Karpas-422 (cell line): ENCODE data around the gene CD300LB. TPM values are rescaled to one million over a fixed set of nuclear protein-coding genes. Genes with fewer than 3 reads are reported as not detected.
"Not testable (repeated sequence)": the region's sequence is repeated elsewhere in the genome, so short reads cannot be mapped to it uniquely, and the experiment has no call there.

Experiments
- DNase-seq: peaks from one replicate; pipeline ENCODE4 v3.0.0-alpha.2; 2015
- H2AFZ ChIP-seq: fragments of 200-600 bp; sonication (generic); 2 replicates; pipeline ENCODE4 v1.6.1; 2014; ENCODE audit warnings: antibody characterized with exemption, low read length, mixed read lengths
- H3K27ac ChIP-seq: fragments of 200-600 bp; sonication (generic); 2 replicates; pipeline ENCODE4 v1.5.1; 2014; ENCODE audit warnings: mild to moderate bottlenecking, low read length, moderate library complexity
- H3K27me3 ChIP-seq: fragments of 200-600 bp; sonication (generic); 2 replicates; pipeline ENCODE4 v1.6.1; 2014; ENCODE audit warnings: low read length, mixed read lengths
- H3K36me3 ChIP-seq: fragments of 200-600 bp; sonication (generic); 2 replicates; pipeline ENCODE4 v1.6.1; 2014; ENCODE audit warnings: low read length, mixed read lengths; ENCODE audit not compliant: insufficient read depth
- H3K4me1 ChIP-seq: fragments of 200-600 bp; sonication (generic); 2 replicates; pipeline ENCODE4 v1.6.1; 2014; ENCODE audit warnings: mild to moderate bottlenecking, low read length, mixed read lengths
- H3K4me2 ChIP-seq: fragments of 200-600 bp; sonication (generic); 2 replicates; pipeline ENCODE4 v1.6.1; 2014; ENCODE audit warnings: low read length, low read depth, mild to moderate bottlenecking; ENCODE audit not compliant: poor library complexity, severe bottlenecking
- H3K4me3 ChIP-seq: fragments of 200-600 bp; sonication (generic); 2 replicates; pipeline ENCODE4 v1.5.1; 2014; ENCODE audit warnings: mild to moderate bottlenecking, antibody characterized with exemption, low read length, mixed read lengths
- H3K79me2 ChIP-seq: fragments of 200-600 bp; sonication (generic); 2 replicates; pipeline ENCODE4 v1.6.1; 2014; ENCODE audit warnings: mild to moderate bottlenecking, low read length, mixed read lengths
- H3K9ac ChIP-seq: fragments of 200-600 bp; sonication (generic); 2 replicates; pipeline ENCODE4 v1.6.0; 2014; ENCODE audit warnings: low read length
- H3K9me2 ChIP-seq: fragments of 200-600 bp; sonication (generic), shearing (Covaris generic); replicated peaks from 2 replicates; pipeline ENCODE4 v1.6.0; 2014; ENCODE audit warnings: mild to moderate bottlenecking, low read length, moderate library complexity; ENCODE audit not compliant: insufficient read depth
- H3K9me3 ChIP-seq: fragments of 300-700, 200-600 bp; sonication (generic); 2 replicates; pipeline ENCODE4 v1.6.1; 2014; ENCODE audit warnings: low read length, mixed read lengths
- H4K20me1 ChIP-seq: fragments of 200-600 bp; sonication (generic); 2 replicates; pipeline ENCODE4 v1.6.1; 2014; ENCODE audit warnings: mild to moderate bottlenecking, antibody characterized with exemption, low read length, low read depth; ENCODE audit not compliant: insufficient read depth
- total RNA-seq: library from RNA; depleted of rRNA; stranded (reverse); fragments of >200 nt; shearing (Covaris generic); gene quantifications from 2 replicates; pipeline ENCODE4 v1.2.3, GENCODE V29; 2014; ENCODE audit warnings: low replicate concordance; rRNA removed

Gene CD300LB
- total RNA-seq, result not detected in 2 replicates

GRCh38 chr17:74531231-74531761 is at the start of gene CD300LB:
TSS of gene CD300LB (minus strand) at chr17:74531475. CDS start at chr17:74531350, 125 bp downstream.
- no peaks in the 10 kb centered on the region for H3K36me3 ChIP-seq
- H3K27ac ChIP-seq, result no peak within 1 kb of the TSS
- peaks cover 5% of the 10 kb centered on the region; the same call in 1 of the 2 replicates for H3K4me1 ChIP-seq
- no peak within 1 kb of the TSS for H3K4me3 ChIP-seq
- no peaks in the 10 kb centered on the region for H3K79me2 ChIP-seq
- no peaks in the 10 kb centered on the region for H3K27me3 ChIP-seq
- H3K9me3 ChIP-seq, result no peaks in the 10 kb centered on the region
- H3K4me2 ChIP-seq, result no peak within 1 kb of the TSS
- H4K20me1 ChIP-seq, result no peaks in the 10 kb centered on the region
- no peak within 1 kb of the TSS for H2AFZ ChIP-seq
- no peak within 1 kb of the TSS for H3K9ac ChIP-seq
- no peaks in the 10 kb centered on the region for H3K9me2 ChIP-seq
- no peak for DNase-seq

GRCh38 chr17:74579900-74580299 is 48.6 kb upstream of the CD300LB start:
- Histone ChIP-seq H3K4me3 (no peak overlapping the region), H3K36me3 (no peaks in the 10 kb centered on the region), H3K9ac (no peak overlapping the region), H3K9me3 (no peaks in the 10 kb centered on the region), H3K79me2 (no peaks in the 10 kb centered on the region), H3K27ac (no peak overlapping the region), H4K20me1 (no peaks in the 10 kb centered on the region), H3K9me2 (no peaks in the 10 kb centered on the region), H3K4me1 (no peaks in the 10 kb centered on the region), H3K27me3 (no peaks in the 10 kb centered on the region), H3K4me2 (no peak overlapping the region), H2AFZ (no peak overlapping the region)
- no peak for DNase-seq

- DNase-seq, result no peak
- no peaks in the 10 kb centered on the region for H3K27me3 ChIP-seq
- no peak overlapping the region for H2AFZ ChIP-seq
- H3K27ac ChIP-seq, result no peak overlapping the region
- no peaks in the 10 kb centered on the region for H4K20me1 ChIP-seq
- H3K9me2 ChIP-seq, result no peaks in the 10 kb centered on the region
- H3K9ac ChIP-seq, result no peak overlapping the region
- H3K79me2 ChIP-seq, result no peaks in the 10 kb centered on the region
- H3K4me1 ChIP-seq, result no peaks in the 10 kb centered on the region
- H3K9me3 ChIP-seq, result no peaks in the 10 kb centered on the region
- H3K4me2 ChIP-seq, result no peak overlapping the region
- no peaks in the 10 kb centered on the region for H3K36me3 ChIP-seq
- no peak overlapping the region for H3K4me3 ChIP-seq
These were observed 47.7 kb upstream of the CD300LB start for GRCh38 chr17:74578979-74579378.

- H3K27me3 ChIP-seq, result no peaks in the 10 kb centered on the region
- H3K36me3 ChIP-seq, result no peaks in the 10 kb centered on the region
- H3K79me2 ChIP-seq, result no peaks in the 10 kb centered on the region
- H4K20me1 ChIP-seq, result no peaks in the 10 kb centered on the region
- no peak for DNase-seq
- H3K9ac ChIP-seq, result no peak overlapping the region
- H2AFZ ChIP-seq, result no peak overlapping the region
- no peaks in the 10 kb centered on the region for H3K9me2 ChIP-seq
- H3K9me3 ChIP-seq, result no peaks in the 10 kb centered on the region
- H3K4me2 ChIP-seq, result no peak overlapping the region
- no peak overlapping the region for H3K4me3 ChIP-seq
- H3K27ac ChIP-seq, result no peak overlapping the region
- no peaks in the 10 kb centered on the region for H3K4me1 ChIP-seq
These were observed 43.3 kb upstream of the CD300LB start for GRCh38 chr17:74574489-74575142.

GRCh38 chr17:74573635-74574034 is 42.4 kb upstream of the CD300LB start:
- not testable (repeated sequence) for H3K79me2 ChIP-seq, H3K4me2 ChIP-seq, H3K27ac ChIP-seq, H3K4me1 ChIP-seq, H3K9ac ChIP-seq, H2AFZ ChIP-seq, DNase-seq, H3K27me3 ChIP-seq, H3K9me2 ChIP-seq, H4K20me1 ChIP-seq, H3K4me3 ChIP-seq, H3K9me3 ChIP-seq, H3K36me3 ChIP-seq

- Histone ChIP-seq H3K4me3 (no peak overlapping the region), H3K27me3 (no peaks in the 10 kb centered on the region), H3K9me2 (no peaks in the 10 kb centered on the region), H2AFZ (no peak overlapping the region), H4K20me1 (no peaks in the 10 kb centered on the region), H3K4me1 (no peaks in the 10 kb centered on the region), H3K27ac (no peak overlapping the region), H3K36me3 (no peaks in the 10 kb centered on the region), H3K4me2 (no peak overlapping the region), H3K9me3 (no peaks in the 10 kb centered on the region), H3K79me2 (no peaks in the 10 kb centered on the region), H3K9ac (no peak overlapping the region)
- no peak for DNase-seq
These were observed 41.9 kb upstream of the CD300LB start for GRCh38 chr17:74573169-74573568.

- Histone ChIP-seq H3K4me3 (no peak overlapping the region), H3K27me3 (no peaks in the 10 kb centered on the region), H3K9me3 (no peaks in the 10 kb centered on the region), H3K4me1 (no peaks in the 10 kb centered on the region), H3K9ac (no peak overlapping the region), H3K79me2 (no peaks in the 10 kb centered on the region), H3K9me2 (no peaks in the 10 kb centered on the region), H3K36me3 (no peaks in the 10 kb centered on the region), H3K4me2 (no peak overlapping the region), H2AFZ (no peak overlapping the region), H3K27ac (no peak overlapping the region), H4K20me1 (no peaks in the 10 kb centered on the region)
- no peak for DNase-seq
These were observed 40.5 kb upstream of the CD300LB start for GRCh38 chr17:74571621-74572270.

GRCh38 chr17:74569020-74570003 is 38.0 kb upstream of the CD300LB start:
- Histone ChIP-seq H3K27ac (no peak overlapping the region), H4K20me1 (no peaks in the 10 kb centered on the region), H3K4me2 (no peak overlapping the region), H3K79me2 (no peaks in the 10 kb centered on the region), H3K36me3 (no peaks in the 10 kb centered on the region), H3K4me3 (no peak overlapping the region), H3K9ac (no peak overlapping the region), H3K27me3 (no peaks in the 10 kb centered on the region), H3K9me3 (no peaks in the 10 kb centered on the region), H2AFZ (no peak overlapping the region), H3K4me1 (no peaks in the 10 kb centered on the region), H3K9me2 (no peaks in the 10 kb centered on the region)
- DNase-seq, result no peak
